ENCODE measurements around the gene KRT33A.

- TF ChIP-seq GATA2 (IDR thresholded peaks at IDR 0.05; ENCODE audit: low read depth, low read length) (no peak), GATA3 (IDR thresholded peaks at IDR 0.05; ENCODE audit: low read depth, low read length) (no peak)
Observed at GRCh38 chr17:41363881-41364280, 13.3 kb upstream of the KRT33A start.
